GM12873 (cell line): ENCODE measurements around the gene BLOC1S2.

Experiments
- CTCF ChIP-seq: IDR thresholded peaks from 2 replicates; pipeline ENCODE4 v1.5.1; 2012; ENCODE audit warnings: low read depth, mild to moderate bottlenecking, moderate library complexity, low read length, control low read depth; ENCODE audit not compliant: insufficient read depth; ENCODE audit errors: missing control alignments

Gene BLOC1S2

DNA sequence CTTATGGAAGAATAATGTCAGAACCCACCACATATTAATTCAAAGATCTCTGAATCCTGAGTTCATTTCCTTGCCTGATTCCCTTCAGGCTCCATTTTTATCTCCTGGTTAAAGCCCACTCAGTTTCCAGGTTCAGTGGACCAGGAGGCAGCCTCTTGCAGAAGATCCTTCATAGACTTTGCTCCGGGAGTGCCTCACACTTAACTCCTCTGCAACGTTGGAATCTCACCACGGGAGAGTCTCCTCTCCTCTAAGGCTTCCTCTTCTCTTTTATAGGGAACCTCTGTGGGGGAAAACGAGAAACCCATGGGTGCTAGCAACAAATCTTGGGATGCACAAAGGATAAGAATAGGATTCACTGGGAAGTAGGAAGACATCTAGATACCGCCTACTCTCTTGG is 1.7 kb upstream of the BLOC1S2 start:
- no peak for TF ChIP-seq CTCF

DNA sequence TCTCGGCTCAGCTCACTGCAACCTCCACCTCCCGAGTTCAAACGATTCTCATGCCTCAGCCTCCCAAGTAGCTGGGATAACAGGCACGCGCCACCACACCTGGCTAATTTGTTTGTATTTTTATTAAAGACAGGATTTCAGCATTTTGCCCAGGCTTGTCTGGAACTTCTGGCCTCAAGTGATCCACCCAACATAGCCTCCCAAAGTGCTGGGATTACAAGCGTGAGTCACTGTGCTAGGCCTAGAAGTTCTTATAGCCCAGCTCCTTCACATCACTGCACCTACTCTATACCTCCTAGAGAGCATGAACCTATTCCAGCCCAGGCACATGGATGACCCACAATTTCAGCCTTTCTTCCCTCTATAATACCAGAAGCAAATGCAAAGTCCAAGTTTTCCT is 1.3 kb upstream of the BLOC1S2 start:
- no peak for TF ChIP-seq CTCF

GRCh38 chr10:100282907-100283306 is 3.6 kb downstream of the BLOC1S2 start:
- TF ChIP-seq CTCF = no peak

GRCh38 chr10:100267239-100268104 is 19.0 kb downstream of the BLOC1S2 start, which contains the start of gene CWF19L1:
TSS of gene CWF19L1 (minus strand) at chr10:100267638. CDS start at chr10:100267593, 45 bp downstream.
- TF ChIP-seq CTCF = no peak

GRCh38 chr10:100265821-100266485 is 20.5 kb downstream of the BLOC1S2 start:
- TF ChIP-seq CTCF = no peak

GRCh38 chr10:100254191-100254590 is 32.3 kb downstream of the BLOC1S2 start:
- TF ChIP-seq CTCF = no peak

- no peak for TF ChIP-seq CTCF
Measured at GRCh38 chr10:100253041-100253440, 33.4 kb downstream of the BLOC1S2 start.
